Glomerular visceral epithelial cell (primary cell): ENCODE results near the gene TCERG1L.

Experiments
- DNase-seq: peaks from one replicate; pipeline ENCODE4 v3.0.0-alpha.2; 2016; ENCODE audit errors: extremely low spot score

Gene TCERG1L

GRCh38 chr10:131068760-131069159 lies 242.8 kb downstream of the TCERG1L start:
- no peak for DNase-seq

DNA sequence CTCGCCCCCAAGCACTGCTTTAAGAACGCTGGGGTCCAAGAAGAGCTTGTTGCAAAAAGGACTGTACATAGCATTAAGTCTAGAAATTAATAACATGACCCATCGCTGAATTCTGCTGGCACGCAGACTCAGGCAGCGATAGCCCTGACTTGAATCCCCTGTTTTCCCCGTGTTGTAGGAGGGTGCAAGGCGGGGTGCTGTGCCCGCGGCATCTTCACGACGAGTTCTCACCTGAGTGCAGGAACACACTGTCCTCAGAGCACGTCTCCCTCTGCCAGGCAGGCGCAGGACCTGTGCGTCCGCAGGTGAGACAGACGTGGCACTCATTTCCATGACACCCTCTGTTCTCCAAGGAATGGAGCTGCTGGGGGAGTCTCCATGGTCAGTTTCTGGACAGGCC lies 243.2 kb downstream of the TCERG1L start:
- DNase-seq = no peak

GRCh38 chr10:131067690-131068089 lies 243.8 kb downstream of the TCERG1L start:
- no peak for DNase-seq

GRCh38 chr10:131065673-131066305 lies 245.7 kb downstream of the TCERG1L start:
- no peak for DNase-seq

DNA sequence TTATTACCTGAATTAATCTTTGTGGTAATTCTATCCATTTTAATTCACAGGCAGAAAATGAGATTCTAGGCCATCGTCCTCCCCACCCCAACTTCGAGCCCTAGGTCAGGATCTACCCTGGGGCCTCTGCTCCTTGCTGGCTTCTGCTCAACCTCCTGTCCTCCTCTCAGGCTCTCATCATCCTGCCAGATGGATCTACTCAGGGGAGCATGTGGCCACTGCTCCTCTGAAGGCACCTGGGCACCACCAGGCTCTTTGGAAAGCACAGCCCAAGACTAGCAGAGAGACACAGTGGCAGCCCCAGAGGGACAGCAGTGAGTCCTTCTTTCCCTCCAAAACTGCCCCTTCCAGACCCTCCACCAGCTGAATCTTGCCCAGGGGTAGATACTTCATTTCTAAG lies 248.2 kb downstream of the TCERG1L start:
- no peak for DNase-seq

DNA sequence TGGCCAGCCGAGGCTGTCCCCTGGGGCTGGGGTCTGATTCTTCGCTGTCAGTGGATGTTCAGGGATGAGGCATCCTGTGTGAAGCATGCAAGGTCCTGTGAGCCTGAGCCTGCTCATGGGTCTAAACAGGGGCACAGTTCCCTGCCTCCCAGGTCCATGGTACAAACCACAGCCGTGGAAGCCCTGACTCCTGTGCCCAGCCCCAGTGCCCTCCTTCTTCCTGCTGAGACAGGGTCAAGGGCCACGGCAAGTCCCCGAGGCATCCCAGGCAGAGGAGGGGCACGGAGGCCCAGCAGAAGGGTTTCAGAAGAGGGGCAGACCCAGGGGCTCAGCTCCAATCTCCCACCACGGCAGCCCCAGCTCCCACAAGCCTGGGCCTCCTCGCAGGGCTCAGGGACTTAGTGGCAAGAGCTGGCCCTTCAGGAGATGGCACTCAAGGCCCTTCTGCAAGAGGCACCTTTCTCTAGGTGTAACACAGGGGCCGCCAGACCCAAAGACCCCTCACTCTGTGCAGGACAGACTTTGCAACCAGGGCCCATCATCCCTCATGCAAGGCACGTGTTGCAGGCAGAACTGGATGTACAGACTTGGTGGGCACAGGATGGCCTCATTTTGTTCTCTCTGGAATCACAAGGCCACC lies 248.8 kb downstream of the TCERG1L start:
- no peak for DNase-seq

- DNase-seq = no peak
Measured at GRCh38 chr10:131061216-131061615, 250.3 kb downstream of the TCERG1L start.

DNA sequence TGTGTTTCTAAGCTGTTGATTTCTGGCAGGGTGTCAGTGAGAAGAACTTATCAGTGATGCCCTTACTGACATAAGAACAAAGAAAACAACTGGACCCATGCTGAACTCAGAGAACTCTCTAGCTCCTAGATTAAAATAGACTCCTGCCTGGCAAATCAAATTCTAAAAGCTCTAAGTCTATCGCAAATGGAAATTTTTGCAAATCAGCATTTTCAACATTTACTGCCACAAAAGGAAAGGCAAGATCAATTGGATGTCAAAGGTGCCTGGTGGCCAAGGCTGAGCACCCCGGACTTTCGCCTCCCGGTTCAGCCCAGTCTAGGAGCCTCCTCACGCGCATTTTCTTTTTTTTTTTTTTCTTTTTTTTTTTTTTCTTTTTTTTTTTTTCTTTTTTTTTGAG lies 251.6 kb downstream of the TCERG1L start:
- no peak for DNase-seq

- no peak for DNase-seq
Measured at GRCh38 chr10:131058799-131059198, 252.7 kb downstream of the TCERG1L start.

DNA sequence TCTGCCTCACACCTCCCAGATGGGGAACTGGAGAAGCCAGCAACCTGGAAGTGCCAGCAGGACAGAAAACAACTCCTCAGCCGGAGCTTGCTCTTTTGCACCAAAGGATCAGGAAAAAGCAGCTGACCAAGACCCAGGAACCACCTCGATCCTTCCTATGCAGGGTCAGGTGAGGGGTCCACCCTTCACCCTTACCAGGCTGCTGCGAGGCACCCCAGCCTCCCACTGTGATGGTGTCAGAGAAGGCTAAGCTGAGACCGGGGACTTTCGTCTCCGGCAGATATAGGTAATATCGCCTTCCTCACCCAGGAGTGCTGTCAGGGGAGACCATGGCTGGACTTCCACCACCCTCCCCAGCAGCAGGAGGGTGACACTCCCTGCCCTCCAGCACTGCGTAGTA lies 254.7 kb downstream of the TCERG1L start:
- no peak for DNase-seq

DNA sequence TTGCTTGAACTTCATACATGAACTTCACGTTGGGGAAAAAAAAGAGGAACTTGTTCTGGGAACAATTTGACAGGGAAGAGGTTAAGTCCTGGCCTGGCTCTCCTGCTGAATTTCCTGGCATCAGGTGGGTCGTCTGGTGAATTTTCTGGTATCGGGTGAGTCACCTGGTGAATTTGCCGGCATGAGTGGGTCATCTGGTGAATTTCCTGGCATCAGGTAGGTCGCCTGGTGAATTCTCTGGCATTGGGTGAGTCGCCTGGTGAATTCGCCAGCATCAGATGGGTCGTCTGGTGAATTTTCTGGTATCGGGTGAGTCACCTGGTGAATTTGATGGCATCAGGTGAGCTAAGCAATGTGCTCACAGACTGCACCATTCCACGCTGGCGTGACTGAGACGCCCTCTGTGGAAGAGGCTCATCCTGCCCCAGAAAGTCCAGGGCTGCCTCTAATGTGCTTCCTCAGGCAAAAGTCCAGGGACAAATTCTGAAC lies 255.4 kb downstream of the TCERG1L start:
- DNase-seq = no peak

- DNase-seq = no peak
Measured at GRCh38 chr10:131055437-131055836, 256.1 kb downstream of the TCERG1L start.

DNA sequence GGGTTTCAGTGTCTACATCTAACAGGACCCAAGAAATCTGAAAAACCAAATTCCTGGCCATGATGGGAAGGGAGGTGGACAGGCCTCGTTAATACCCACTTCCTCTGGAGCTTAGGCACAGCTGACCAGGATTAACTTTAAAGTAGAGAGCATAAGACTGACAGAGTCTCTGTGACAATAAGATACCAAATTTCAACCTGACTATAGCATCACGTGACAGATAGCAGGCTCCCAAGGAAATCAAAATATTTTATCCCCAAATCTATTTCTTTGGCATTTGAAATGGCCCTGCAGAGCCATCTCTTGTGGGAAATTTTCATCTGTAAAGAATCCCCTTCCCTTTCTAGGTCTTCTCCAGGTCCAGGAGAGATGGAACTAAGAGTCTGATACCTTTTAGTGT lies 258.3 kb downstream of the TCERG1L start:
- no peak for DNase-seq

DNA sequence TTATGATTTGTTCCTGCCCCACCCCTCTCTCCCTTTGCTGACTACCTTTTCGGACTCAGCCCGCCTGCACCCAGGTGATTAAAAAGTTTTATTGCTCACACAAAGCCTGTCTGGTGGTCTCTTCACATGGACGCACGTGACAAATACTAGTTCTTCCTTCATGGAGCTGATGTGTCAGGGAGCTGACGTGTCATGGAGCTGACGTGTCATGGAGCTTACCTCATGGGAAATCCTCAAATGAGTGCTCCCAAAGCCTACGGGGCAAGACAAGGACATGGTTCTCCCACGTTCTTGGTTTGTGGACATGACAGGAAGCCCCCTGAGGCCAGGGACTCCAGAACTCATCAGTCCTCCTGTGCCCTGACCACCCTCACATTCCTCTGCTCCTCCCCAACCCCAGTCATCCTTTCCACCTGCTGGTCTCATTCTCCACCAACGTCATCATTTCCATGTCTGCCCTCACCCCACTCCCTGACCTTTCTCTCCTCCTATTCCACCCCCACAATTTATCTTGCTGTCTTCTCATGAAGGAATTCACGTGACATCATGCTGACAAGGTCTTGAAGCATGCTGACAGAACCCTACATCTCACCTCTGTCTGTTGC lies 261.3 kb downstream of the TCERG1L start:
- DNase-seq = no peak

- DNase-seq = no peak
Measured at GRCh38 chr10:131049016-131049415, 262.5 kb downstream of the TCERG1L start.

DNA sequence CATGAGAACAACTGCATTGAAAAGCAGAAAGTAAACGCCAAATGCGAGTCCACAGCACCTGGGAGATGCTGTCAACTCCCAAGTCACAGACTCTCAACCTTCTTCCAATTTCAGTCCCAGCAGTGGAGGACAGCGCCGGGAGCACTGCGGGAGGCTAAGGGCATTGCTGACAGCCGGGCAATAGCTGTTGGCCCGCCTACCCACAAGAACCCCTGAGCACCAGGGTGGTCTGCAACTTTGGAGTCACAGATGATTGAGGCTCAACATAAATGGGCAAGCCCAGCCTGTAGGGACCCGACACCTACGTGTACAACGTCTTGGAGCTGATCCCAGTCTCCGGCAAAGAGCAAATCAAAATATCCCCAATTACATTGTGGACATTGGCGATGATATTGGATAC lies 262.9 kb downstream of the TCERG1L start:
- DNase-seq = no peak

GRCh38 chr10:131047501-131047900 lies 264.0 kb downstream of the TCERG1L start:
- DNase-seq = no peak

- no peak for DNase-seq
Measured at GRCh38 chr10:131046194-131046593, 265.3 kb downstream of the TCERG1L start.

DNA sequence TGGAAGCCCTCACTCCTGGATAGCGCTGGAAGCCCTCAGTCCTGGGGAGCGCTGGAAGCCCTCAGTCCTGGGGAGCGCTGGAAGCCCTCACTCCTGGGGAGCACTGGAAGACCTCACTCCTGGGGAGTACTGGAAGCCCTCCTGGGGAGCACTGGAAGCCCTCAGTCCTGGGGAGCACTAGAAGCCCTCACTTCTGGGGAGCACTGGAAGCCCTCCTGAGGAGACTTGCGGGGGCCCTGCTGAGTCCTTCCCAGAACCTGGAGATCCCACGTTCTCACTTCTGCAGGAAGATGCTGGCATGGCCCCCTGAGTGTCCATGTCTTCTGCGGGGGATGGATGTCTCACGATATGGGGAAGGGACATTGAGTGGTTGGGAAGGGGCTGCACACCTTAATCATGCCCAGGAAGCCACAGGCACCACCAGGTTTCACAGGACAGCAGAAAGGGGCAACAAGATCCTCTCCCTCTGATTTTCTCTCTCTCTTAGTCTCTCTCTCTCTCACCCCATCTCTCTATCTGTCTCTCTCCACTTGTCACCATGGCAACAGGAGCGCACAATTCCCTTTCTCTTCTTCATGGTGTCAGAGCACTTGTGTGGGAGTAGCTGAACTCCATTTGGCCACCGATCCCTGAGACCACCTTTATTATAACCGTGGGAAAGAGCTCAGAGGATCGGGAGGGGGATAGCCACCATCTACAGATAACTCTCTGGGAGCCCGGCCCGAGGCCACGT lies 267.0 kb downstream of the TCERG1L start:
- no peak for DNase-seq

DNA sequence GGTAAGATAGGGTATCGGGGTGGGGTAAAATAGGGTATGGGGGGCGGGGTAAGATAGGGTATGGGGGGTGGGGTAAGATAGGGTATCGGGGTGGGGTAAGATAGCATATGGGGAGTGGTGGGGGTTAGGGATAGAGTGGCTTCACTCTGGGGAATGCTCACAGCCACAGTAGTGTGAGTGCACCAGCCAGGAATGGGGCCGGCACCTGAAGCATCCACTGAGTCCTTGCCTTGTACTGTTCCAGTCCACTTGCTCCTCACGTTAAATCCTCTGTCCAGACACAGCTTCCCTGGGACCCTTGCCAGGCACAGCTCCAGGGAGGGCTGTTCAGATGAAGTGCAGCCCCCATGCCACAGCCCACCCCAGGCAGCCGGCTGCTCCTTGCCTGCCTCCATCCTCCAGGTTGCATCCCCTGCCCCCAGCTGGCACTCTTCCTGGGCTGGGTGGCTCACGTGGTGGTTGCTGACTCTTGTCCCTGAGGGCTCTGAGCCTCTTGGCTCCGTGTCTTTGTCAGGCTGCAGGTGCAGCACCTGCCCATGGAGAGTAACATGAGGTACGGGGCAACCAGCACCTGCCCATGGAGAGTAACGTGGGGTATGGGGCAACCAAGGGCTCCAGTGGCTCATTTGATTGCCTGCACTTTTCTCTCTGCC lies 268.4 kb downstream of the TCERG1L start:
- DNase-seq = no peak
